Endothelial cell of umbilical vein (primary cell): ENCODE results near the gene PNPLA6.

Source experiments
- CTCF ChIP-seq, 2 donors: IDR thresholded peaks; 1 replicate in 1 of 2; 2 replicates in 1 of 2; pipeline ENCODE4 v1.5.1; 2011; ENCODE audit warnings: low read length in 2 of 2, mild to moderate bottlenecking in 2 of 2, moderate library complexity in 2 of 2, control low read depth in 1 of 2, inconsistent platforms in 1 of 2, low read depth in 1 of 2; ENCODE audit not compliant: insufficient read depth in 1 of 2; ENCODE audit errors: extremely low read depth in 1 of 2
- POLR2AphosphoS5 ChIP-seq: IDR thresholded peaks from 2 replicates; pipeline ENCODE4 v1.6.1; 2012; ENCODE audit warnings: low read depth, mild to moderate bottlenecking, control low read depth, low read length, moderate library complexity; ENCODE audit not compliant: insufficient read depth

- TF ChIP-seq CTCF (IDR thresholded peaks at IDR 0.05; ENCODE audit: extremely low read depth in 1 of 2, insufficient read depth in 1 of 2, low read depth in 1 of 2, low read length in 2 of 2) = no peak
- TF ChIP-seq POLR2AphosphoS5 = no peak
Observed at GRCh38 chr19:7603919-7604318, 68.4 kb downstream of the PNPLA6 start.
